ENCODE results near the gene MYL6B. TPM values are rescaled to one million over a fixed set of nuclear protein-coding genes. Genes with fewer than 3 reads are reported as not detected.
A peak's percentile ranks its signal among the peaks of the same experiment; 100 is the strongest.

Gene MYL6B
- total RNA-seq, 3 donors from 2014 or later, result 29.6 to 52.8 (median 43.2) TPM

DNA sequence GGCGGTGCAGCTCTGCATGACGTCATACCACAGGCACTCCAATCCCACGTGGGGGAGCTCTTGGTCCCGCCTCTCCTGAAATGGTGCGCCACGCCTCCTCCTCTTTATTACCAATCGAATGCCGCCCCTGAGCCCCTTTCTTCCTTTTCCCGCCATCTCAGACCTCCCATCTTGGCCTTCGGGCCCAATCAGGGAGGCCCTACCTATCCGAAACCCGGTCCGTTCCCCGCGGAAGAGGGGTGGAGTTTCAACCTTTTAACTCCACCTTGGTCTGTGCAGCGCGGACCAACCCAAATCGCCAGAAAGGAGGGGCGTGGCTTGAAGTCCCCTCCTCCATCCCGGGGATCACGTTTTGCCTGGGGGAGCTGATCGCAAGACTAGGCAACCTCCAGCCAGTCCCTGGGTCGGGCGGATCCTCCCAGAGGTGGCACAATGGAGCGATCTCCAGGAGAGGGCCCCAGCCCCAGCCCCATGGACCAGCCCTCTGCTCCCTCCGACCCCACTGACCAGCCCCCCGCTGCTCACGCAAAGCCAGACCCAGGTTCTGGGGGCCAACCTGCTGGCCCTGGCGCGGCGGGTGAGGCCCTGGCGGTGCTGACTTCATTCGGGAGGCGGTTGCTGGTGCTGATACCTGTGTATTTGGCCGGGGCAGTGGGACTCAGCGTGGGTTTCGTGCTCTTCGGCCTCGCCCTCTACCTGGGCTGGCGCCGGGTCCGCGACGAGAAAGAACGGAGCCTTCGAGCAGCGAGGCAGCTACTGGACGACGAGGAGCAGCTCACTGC, 24.3 kb upstream of the MYL6B start, which contains the start of gene ESYT1:
ESYT1 (plus strand) TSS at position 380 of the 782 bp plus-strand sequence; CDS start at position 433, 53 bp downstream.
- Histone ChIP-seq H3K27ac (peak within 1 kb of the TSS; percentile 92 to 94), H3K27me3 (no peaks in the 10 kb centered on the region), H3K4me1 (peaks cover 3 to 14% of the 10 kb centered on the region in 2 donors), H3K36me3 (peaks cover 5% of the 10 kb centered on the region), H3K9me3 (no peaks in the 10 kb centered on the region), H3K4me3 (peak within 1 kb of the TSS; percentile 66 to 89 (median 80))
- intact Hi-C loops (cut with DNase I; ENCODE audit: low total_unique reads), result loop anchor here (5.0 kb wide), 1 partner anchor 59 kb away; the partner anchor contains the start of gene SMARCC2
- TF ChIP-seq POLR2AphosphoS5 (IDR thresholded peaks at IDR 0.05) (peak in 2 of 3 donors; percentile 74 to 93), POLR2A (IDR thresholded peaks at IDR 0.05) (peak; percentile 71)
- TF ChIP-seq, protein P1, sequence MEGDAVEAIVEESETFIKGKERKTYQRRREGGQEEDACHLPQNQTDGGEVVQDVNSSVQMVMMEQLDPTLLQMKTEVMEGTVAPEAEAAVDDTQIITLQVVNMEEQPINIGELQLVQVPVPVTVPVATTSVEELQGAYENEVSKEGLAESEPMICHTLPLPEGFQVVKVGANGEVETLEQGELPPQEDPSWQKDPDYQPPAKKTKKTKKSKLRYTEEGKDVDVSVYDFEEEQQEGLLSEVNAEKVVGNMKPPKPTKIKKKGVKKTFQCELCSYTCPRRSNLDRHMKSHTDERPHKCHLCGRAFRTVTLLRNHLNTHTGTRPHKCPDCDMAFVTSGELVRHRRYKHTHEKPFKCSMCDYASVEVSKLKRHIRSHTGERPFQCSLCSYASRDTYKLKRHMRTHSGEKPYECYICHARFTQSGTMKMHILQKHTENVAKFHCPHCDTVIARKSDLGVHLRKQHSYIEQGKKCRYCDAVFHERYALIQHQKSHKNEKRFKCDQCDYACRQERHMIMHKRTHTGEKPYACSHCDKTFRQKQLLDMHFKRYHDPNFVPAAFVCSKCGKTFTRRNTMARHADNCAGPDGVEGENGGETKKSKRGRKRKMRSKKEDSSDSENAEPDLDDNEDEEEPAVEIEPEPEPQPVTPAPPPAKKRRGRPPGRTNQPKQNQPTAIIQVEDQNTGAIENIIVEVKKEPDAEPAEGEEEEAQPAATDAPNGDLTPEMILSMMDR (IDR thresholded peaks at IDR 0.05), result no peak
- peak; percentile 99 to 100 for DNase-seq (ENCODE audit: low spot score in 2 of 2)

DNA sequence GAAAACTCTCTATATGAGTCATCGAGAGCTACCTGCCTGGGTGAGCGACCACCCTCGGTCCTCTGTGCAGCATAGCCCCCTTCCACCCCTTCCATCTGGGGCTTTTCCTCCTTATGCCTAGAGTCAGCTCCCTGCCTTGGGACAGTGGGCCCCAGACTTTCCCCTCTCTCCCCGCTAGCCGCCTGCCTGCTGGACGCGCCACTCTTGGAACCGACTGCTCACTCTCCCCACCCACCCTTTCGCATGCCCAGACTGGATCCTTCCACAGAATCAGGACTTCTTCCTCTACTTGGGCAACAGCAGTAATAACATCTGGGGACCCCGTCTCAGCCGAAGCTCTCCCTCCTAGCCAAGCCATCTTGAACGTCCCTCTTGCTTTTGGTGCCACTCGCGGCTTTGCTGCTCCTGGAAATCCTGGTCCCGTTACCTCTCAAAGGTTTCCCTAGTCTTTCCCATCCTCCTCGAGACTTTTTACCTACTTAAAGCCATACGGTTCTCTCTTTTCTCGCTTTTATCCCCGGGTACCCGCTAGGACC, 23.6 kb upstream of the MYL6B start:
- TF ChIP-seq POLR2AphosphoS5 (IDR thresholded peaks at IDR 0.05) (no peak), POLR2A (IDR thresholded peaks at IDR 0.05) (no peak)
- TF ChIP-seq, protein P1 (IDR thresholded peaks at IDR 0.05), result no peak
- no peaks in the 10 kb centered on the region for H3K9me3 ChIP-seq
- no peak for DNase-seq (ENCODE audit: low spot score in 2 of 2)
- peak overlapping the region; percentile 92 to 94 for H3K27ac ChIP-seq
- intact Hi-C loops (cut with DNase I; ENCODE audit: low total_unique reads), result loop anchor here (5.0 kb wide), 1 partner anchor 59 kb away; the partner anchor contains the start of gene SMARCC2
- H3K27me3 ChIP-seq, result no peaks in the 10 kb centered on the region
- peaks cover 5% of the 10 kb centered on the region for H3K36me3 ChIP-seq
- peak overlapping the region; percentile 66 to 89 (median 80) for H3K4me3 ChIP-seq
- peaks cover 3 to 14% of the 10 kb centered on the region in 2 donors for H3K4me1 ChIP-seq

DNA sequence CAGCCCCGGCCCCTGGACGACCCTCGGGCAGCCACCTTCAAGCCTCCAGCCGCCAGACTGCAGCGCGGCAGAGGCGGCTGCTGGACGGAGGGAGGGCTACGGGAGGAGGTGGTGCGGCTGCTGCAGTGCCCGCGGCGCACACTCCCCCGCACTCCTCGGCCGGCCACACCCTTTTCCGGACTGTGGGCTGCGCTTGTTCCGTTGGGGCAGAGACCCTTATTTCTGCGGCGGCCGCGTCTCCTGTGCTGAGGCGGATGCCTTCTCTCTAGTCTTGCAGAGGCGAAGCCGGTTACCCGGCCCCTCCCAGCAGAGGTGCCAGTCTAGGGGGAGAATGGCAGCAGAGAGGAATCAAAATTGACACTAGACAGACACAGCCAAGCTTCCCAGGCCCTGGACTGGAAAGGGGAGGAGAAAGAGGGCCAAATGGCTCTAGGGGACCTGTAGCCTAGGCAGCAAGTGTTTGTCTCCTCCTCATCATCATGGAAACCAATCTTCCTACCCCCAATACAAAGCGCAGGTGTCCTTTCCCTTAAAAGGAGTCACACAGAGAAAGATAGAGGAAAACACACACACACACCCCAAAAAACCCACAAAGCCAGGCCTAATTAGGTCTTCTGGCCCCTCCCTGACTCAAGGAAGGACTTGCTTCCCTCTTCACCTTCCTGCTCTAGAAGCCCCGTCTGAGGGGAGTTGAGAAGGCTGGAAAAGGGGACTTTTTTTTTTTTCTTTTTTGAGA, 23.0 kb upstream of the MYL6B start:
- Histone ChIP-seq H3K4me3 (peak overlapping the region; percentile 66 to 89 (median 80)), H3K27ac (peak overlapping the region; percentile 92 to 94), H3K9me3 (no peaks in the 10 kb centered on the region), H3K36me3 (peaks cover 5% of the 10 kb centered on the region), H3K27me3 (no peaks in the 10 kb centered on the region), H3K4me1 (peaks cover 3 to 14% of the 10 kb centered on the region in 2 donors)
- no peak for TF ChIP-seq POLR2A (IDR thresholded peaks at IDR 0.05)
- TF ChIP-seq, protein P1 (IDR thresholded peaks at IDR 0.05), result no peak
- TF ChIP-seq POLR2AphosphoS5 (IDR thresholded peaks at IDR 0.05), result peak in 1 of 3 donors; percentile 17
- peak; percentile 62 to 66 for DNase-seq (ENCODE audit: low spot score in 2 of 2)
- intact Hi-C loops (cut with DNase I; ENCODE audit: low total_unique reads), result loop anchor here (5.0 kb wide), 1 partner anchor 58 kb away; the partner anchor contains the start of gene SMARCC2

DNA sequence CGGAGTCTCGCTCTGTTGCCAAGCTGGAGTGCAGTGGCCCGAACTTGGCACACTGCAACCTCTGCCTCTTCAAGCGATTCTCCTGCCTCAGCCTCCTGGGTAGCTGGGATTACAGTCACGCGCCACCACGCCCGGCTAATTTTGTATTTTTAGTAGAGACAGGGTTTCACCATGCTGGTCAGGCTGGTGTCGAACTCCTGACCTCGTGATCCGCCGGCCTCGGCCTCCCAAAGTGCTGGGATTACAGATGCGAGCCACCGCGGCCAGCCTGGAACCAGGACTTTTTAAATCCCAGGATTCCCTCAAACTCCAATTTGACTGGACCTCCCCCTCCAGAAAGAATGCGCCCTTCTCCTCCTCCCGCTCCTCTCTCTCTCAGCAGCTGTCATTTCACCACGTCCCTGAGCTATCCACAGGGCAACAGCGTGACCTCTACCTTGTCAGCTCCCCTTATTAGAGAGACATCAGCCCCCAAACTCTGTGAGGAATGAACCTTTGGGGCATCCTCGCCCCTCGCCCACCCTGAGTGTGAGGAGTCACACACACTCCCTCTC, 22.4 kb upstream of the MYL6B start:
- intact Hi-C loops (cut with DNase I; ENCODE audit: low total_unique reads), result loop anchor here (5.0 kb wide), 1 partner anchor 57 kb away; the partner anchor contains the start of gene SMARCC2
- TF ChIP-seq POLR2AphosphoS5 (IDR thresholded peaks at IDR 0.05) (no peak), POLR2A (IDR thresholded peaks at IDR 0.05) (no peak)
- TF ChIP-seq, protein P1 (IDR thresholded peaks at IDR 0.05), result no peak
- Histone ChIP-seq H3K27ac (peak overlapping the region; percentile 92 to 94), H3K36me3 (peaks cover 5% of the 10 kb centered on the region), H3K27me3 (no peaks in the 10 kb centered on the region), H3K9me3 (no peaks in the 10 kb centered on the region), H3K4me1 (peaks cover 3 to 14% of the 10 kb centered on the region in 2 donors), H3K4me3 (peak overlapping the region; percentile 66 to 89 (median 80))
- DNase-seq (ENCODE audit: low spot score in 2 of 2), result no peak

Measured in breast epithelium (tissue), 4 donors.